GM19372 (cell line): ENCODE measurements around the gene EMX1.

Experiments
- ATAC-seq: cut with Tn5 transposase; IDR thresholded peaks from one replicate; pipeline ENCODE4 v1.9.1; 2021; ENCODE audit warnings: mild to moderate bottlenecking, low read depth, moderate library complexity; ENCODE audit not compliant: unreplicated experiment

EMX1 gene

GRCh38 chr2:72940786-72941185, 23.5 kb downstream of the EMX1 start:
- ATAC-seq: no peak

- no peak for ATAC-seq
These were observed 25.0 kb downstream of the EMX1 start for GRCh38 chr2:72942293-72942692.

DNA sequence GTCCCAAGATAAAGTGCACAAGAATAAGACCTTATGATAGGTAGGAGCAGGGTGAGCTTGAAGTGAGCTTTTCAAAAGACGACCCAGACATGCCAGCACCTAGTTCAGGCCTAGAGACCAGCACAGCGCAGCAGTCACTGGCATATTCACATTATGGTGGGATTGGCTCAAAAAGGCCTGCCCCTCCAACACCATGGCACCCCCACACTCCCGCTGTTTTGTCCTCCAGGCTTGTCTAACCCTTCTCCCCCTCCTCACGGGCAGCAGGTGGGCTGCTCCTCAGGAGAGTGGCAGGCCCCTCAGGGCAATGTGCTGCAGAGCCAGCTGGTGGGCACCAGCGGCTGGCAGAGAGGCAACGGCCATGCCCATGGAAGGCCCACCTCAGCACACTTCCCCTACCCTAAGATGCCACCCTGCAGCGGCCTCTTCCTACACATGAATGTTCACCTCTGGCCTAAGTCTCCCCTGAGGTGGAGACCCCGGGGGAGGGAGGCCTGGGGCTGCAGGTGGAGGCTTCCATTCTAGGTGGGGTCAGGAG, 25.6 kb downstream of the EMX1 start:
- ATAC-seq: no peak

- ATAC-seq: no peak
These were observed 26.4 kb downstream of the EMX1 start for GRCh38 chr2:72943540-72944395.

GRCh38 chr2:72944804-72945449, 27.6 kb downstream of the EMX1 start:
- ATAC-seq: no peak

DNA sequence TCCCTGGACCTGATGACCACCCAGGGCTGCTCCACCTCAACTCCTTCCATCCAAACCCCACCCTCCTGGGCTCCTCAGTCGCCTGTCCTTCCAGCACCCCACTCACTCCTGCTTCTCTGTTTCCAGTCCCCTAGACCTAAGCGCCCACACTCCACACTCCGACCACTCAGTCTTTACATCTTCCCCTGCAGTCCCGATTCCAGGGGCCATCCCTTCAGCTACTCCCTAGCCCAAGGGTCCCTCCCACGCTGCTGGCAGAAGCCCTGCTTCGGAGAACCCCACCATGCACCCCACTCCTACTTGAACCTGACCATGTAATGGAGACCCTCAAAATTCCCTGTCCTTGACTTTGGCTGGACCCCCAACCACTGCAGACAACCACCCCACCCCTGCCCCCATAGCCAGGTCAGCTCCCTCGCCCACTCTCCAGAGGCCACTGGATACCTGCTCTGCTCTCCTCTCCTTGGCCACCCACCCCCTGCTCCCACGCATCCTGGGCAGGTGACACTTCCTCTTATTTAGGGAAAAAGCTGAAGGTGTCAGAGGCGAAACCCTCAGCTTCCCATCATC, 28.2 kb downstream of the EMX1 start:
- no peak for ATAC-seq

GRCh38 chr2:72946466-72946865, 29.1 kb downstream of the EMX1 start:
- ATAC-seq: no peak

- ATAC-seq: no peak
These were observed 30.9 kb downstream of the EMX1 start for GRCh38 chr2:72947952-72948830.

DNA sequence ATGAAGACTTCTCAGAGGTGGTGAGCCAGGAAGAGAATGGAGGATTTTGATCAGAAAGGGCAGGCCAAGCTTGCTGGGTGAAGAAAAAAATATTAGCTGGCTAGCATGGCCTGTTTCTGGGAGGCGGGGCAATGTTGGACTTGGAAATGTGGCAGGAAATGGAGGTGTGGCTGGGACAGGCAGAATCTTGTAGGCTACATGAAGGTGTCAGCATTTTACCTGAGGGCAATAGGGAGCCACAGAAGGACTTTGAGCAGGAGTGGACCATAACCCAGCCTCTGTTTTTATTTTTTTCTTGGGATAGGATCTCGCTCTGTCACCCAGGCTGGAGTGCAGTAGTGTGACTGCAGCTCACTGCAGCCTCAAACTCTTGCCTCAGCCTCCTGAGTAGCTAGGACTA, 31.7 kb downstream of the EMX1 start:
- ATAC-seq: no peak

GRCh38 chr2:72949642-72950041, 32.3 kb downstream of the EMX1 start:
- ATAC-seq: no peak

DNA sequence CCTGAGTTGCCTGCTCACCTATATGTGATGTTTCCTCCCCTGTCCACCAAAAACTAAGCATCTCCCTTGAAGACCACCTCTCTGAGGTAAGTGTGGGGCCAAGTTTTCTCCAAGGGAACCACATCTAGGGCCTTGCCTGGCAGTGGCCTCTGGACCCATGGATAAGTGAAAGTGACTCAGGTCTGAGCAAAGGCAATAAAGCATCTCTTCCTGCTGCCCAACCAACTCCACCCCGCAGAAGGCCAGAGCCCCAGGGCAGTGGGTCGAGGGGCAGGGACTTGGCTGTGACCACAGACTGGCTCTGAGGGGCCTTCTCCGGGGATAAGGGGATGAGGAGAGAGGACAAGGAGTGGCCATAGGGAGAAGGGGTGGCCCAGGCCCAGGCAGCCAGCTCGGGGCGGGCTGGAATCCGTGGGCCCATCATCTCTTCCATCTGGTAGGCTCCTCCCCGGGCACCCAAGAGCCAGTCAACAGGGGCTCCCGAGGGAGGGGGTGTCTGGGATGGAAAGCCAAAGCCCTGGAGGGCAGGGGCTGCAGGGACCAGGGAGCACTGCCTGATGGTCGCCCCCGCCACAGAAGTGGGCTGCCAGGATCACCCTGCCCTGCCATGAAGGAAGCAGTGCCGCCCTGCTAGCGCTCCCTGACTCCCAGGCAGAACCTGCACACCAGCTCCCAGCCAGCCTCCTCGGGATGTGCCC, 33.4 kb downstream of the EMX1 start:
- no peak for ATAC-seq

DNA sequence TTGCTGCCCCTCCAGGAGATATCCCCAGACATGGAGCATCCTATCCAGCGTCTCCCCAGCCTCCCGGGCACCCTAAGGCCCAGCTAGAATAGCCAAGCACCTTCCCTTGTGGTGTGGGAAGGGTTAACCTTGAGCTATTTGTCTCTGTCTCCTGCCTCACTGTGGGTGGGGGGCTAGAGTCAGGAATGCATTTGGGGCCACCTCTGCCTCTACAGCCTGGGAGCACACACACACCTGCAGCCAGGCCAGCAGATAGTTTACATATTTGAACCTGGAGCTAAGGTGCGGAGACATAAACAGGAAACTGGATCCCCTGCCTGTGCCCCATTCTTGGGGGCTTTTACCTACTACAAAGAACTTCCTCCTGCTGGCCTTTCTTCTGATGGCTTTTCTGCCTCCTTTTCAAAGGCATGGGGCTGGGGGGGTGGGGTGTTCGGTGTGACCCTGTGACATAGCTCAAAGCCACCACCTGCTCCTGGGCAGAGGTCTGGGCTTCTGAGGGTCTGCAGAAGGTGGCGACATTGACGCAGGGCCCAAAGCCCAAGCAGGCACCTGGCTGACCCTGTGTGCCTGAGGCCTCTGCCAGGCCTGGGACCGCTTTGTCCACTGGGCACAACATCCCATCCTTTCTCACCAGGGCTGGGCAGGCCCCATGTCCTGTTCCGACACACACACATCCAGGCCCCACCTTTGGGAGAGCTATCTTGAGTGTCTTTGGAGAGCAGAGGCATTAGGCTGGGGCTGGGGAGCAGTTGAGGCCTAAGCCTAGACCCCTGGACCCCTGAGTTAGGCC, 34.2 kb downstream of the EMX1 start:
- ATAC-seq: no peak

GRCh38 chr2:72952110-72952823, 34.9 kb downstream of the EMX1 start:
- no peak for ATAC-seq

GRCh38 chr2:72952961-72953360, 35.6 kb downstream of the EMX1 start:
- no peak for ATAC-seq

GRCh38 chr2:72953528-72953927, 36.2 kb downstream of the EMX1 start:
- ATAC-seq: no peak

GRCh38 chr2:72953976-72954375, 36.7 kb downstream of the EMX1 start:
- no peak for ATAC-seq

DNA sequence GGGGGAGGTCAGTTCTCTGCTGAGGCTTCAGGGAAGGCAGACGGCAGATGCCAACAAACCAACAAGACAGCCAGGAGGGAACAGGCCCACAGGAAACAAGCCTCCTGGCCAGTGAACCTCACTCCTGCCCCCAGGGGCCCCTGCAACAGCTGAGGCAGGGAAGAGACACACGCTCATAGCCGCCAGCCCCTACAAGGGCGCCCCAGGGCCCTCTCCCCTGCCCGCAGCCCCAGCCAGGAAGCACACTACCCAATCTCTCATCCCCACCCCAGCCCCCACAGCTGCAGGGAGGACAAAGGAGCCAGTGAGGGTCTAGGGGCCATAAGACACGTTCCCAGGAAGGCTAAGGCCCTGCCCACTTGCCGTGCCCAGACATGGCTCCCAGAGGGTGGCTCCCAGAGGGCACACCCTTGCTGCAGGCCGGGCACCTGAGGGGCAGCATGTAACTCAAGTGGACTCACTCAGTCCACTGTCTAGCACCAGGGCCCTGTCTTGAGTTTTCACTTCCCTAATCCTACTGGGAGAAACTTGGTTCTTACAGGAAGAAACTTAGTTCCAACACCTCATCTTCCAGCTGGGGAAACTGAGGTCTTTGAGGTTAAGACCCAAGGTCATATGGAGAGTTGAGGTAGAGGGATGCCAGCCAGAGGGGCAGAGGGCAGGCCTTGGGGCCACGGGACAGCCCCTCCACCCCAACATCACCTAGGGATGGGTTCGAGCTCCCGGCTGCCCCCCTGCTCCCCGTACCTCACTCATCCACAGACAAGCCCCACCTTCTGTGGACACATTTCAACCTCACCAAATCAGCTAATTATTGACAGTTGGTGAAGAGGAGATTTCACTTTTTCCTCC, 37.3 kb downstream of the EMX1 start:
- no peak for ATAC-seq
